Mesothelial cell of epicardium (in vitro differentiated cells): ENCODE data around the gene CRADD. TPM values are rescaled to one million over a fixed set of nuclear protein-coding genes. Genes with fewer than 3 reads are reported as not detected.
"Not testable (repeated sequence)": the region's sequence is repeated elsewhere in the genome, so short reads cannot be mapped to it uniquely, and the experiment has no call there.

ENCODE experiments used
- DNase-seq, 2 experiments: peaks; one replicate each; pipeline ENCODE4 v3.0.0; 2021; ENCODE audit warnings: low spot score in 2 of 2; ENCODE audit not compliant: unreplicated experiment in 2 of 2
- H3K27ac Mint-ChIP-seq: 2 replicates; pipeline ENCODE4 v1.8.0; 2021; ENCODE audit warnings: mixed read lengths
- H3K27me3 Mint-ChIP-seq: 2 replicates; pipeline ENCODE4 v1.8.0; 2021; ENCODE audit warnings: low read depth, mixed read lengths
- H3K36me3 Mint-ChIP-seq: 2 replicates; pipeline ENCODE4 v1.8.0; 2021; ENCODE audit warnings: mixed read lengths
- H3K4me1 Mint-ChIP-seq: 2 replicates; pipeline ENCODE4 v1.8.0; 2021; ENCODE audit warnings: mixed read lengths
- H3K4me3 Mint-ChIP-seq: 2 replicates; pipeline ENCODE4 v1.8.0; 2021; ENCODE audit warnings: mild to moderate bottlenecking, moderate library complexity, mixed read lengths
- H3K9me3 Mint-ChIP-seq: 2 replicates; pipeline ENCODE4 v1.8.0; 2021; ENCODE audit warnings: mixed read lengths
- CTCF ChIP-seq: fragments of 200-600 bp; sonication (generic); IDR thresholded peaks from one replicate; pipeline ENCODE4 v1.5.0; 2021; ENCODE audit warnings: antibody characterized with exemption; ENCODE audit not compliant: unreplicated experiment
- total RNA-seq: library from RNA; stranded (reverse); gene quantifications from 3 replicates; pipeline ENCODE4 v1.2.1, GENCODE V29; 2021

Gene CRADD
- total RNA-seq, 1 donor from 2014 or later, result 6.6 TPM

DNA sequence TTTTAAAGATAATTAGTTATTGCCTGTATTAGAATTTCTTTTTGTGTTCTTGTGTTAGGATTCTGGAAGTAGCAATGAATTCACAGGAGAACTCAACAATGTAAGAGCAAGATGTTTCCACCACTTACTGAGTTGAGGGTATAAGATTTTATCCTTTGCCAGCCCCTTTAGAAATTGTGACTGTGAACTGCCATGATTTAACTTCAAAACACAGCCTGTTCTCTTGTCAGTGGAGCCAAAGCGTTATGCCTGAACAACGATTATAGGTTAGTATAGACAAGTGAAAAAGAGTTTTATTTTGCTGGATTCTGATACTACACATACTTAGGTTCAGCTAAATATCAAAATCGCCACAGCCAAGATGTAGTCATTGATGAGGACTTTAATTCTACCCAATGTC is 101.6 kb downstream of the CRADD start:
- Mint-ChIP-seq H3K27me3 (no peaks in the 10 kb centered on the region), H3K36me3 (peaks cover 3% of the 10 kb centered on the region), H3K4me3 (no peak overlapping the region), H3K9me3 (peaks cover 3% of the 10 kb centered on the region), H3K27ac (peak overlapping the region; percentile 83), H3K4me1 (peaks cover 50% of the 10 kb centered on the region)
- no peak for TF ChIP-seq CTCF
- no peak for DNase-seq

DNA sequence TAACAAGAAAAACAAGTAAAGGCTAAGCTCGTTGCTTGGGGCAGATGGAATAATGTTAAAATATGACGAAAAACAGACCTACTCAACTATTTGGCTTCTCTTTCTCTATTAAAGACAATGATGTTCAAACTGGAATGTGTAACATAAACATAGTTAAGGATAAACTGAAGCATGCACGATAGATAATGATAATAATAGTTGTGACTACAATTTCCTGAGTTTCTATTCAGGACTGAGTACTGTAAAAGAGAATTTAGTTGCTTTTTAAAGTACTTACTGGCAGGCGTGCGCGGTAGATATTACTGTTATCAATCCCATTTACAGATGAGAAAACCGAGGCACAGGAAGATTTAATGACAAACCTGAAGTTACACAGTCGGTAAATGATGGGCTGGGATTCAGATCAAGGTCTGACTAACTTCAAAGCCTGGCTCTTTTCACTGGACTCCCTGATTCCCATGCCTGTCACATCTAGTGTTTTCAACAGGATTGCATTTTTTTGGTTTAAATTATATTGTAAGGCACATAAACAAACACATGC is 103.0 kb downstream of the CRADD start:
- no peak for TF ChIP-seq CTCF
- no peak for DNase-seq
- Mint-ChIP-seq H3K27me3 (no peaks in the 10 kb centered on the region), H3K27ac (peak overlapping the region; percentile 60), H3K4me3 (no peak overlapping the region), H3K9me3 (peaks cover 3% of the 10 kb centered on the region), H3K4me1 (peaks cover 64% of the 10 kb centered on the region), H3K36me3 (peaks cover 3% of the 10 kb centered on the region)

DNA sequence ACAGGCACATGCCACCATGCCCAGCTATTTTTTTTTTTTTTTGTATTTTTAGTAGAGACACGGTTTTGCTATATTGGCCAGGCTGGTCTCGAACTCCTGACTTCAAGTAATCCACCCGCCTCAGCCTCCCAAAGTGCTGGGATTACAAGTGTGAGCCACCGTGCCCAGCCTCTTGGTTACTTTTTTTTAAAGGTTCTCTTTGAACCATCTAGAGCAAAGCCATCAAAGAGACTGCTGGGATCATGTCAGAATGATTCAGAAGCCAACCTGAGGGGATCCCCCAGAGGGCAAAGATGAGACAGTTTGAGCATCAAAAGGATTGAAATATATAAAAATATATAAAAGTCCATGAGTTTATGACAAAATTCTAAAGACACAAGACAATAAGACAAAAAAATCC is 103.7 kb downstream of the CRADD start:
- not testable (repeated sequence) for H3K36me3 Mint-ChIP-seq, H3K27me3 Mint-ChIP-seq, H3K4me3 Mint-ChIP-seq, H3K9me3 Mint-ChIP-seq, H3K27ac Mint-ChIP-seq, DNase-seq
- peaks cover 71% of the 10 kb centered on the region for H3K4me1 Mint-ChIP-seq

DNA sequence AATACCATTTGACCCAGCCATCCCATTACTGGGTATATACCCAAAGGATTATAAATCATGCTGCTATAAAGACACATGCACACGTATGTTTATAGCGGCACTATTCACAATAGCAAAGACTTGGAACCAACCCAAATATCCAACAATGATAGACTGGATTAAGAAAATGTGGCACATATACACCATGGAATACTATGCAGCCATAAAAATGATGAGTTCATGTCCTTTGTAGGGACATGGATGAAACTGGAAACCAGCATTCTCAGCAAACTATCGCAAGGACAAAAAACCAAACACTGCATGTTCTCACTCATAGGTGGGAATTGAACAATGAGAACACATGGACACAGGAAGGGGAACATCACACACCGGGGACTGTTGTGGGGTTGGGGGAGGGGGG is 104.8 kb downstream of the CRADD start:
- not testable (repeated sequence) for DNase-seq, H3K4me3 Mint-ChIP-seq, H3K36me3 Mint-ChIP-seq, H3K27me3 Mint-ChIP-seq, H3K9me3 Mint-ChIP-seq, H3K27ac Mint-ChIP-seq
- H3K4me1 Mint-ChIP-seq, result peaks cover 71% of the 10 kb centered on the region

- H3K36me3 Mint-ChIP-seq, result peaks cover 3% of the 10 kb centered on the region
- peaks cover 70% of the 10 kb centered on the region for H3K4me1 Mint-ChIP-seq
These were observed 105.7 kb downstream of the CRADD start for GRCh38 chr12:93782853-93783252.

GRCh38 chr12:93783832-93784231 is 106.7 kb downstream of the CRADD start:
- no peak for DNase-seq
- Mint-ChIP-seq H3K36me3 (peaks cover 6% of the 10 kb centered on the region), H3K27ac (peak overlapping the region; percentile 81), H3K4me3 (no peak overlapping the region), H3K27me3 (no peaks in the 10 kb centered on the region), H3K4me1 (peaks cover 63% of the 10 kb centered on the region), H3K9me3 (peaks cover 3% of the 10 kb centered on the region)
- no peak for TF ChIP-seq CTCF

More at GRCh38 chr12:93782853-93783252, 105.7 kb downstream of the CRADD start:
- Mint-ChIP-seq H3K27me3 (no peaks in the 10 kb centered on the region), H3K27ac (peak overlapping the region; percentile 61), H3K4me3 (no peak overlapping the region), H3K9me3 (peaks cover 3% of the 10 kb centered on the region)
- no peak for TF ChIP-seq CTCF
- no peak for DNase-seq
